ENCODE measurements around the gene CTNNB1.

CTNNB1 gene

GRCh38 chr3:41247055-41248004, 48.0 kb downstream of the CTNNB1 start:
- Histone ChIP-seq H3K27me3 (ENCODE audit: insufficient read depth, poor library complexity, severe bottlenecking) (no peaks in the 10 kb centered on the region), H3K4me3 (replicated peaks; ENCODE audit: insufficient read depth, low read length) (no peak overlapping the region), H3K27ac (replicated peaks) (no peak overlapping the region)
- no peak for TF ChIP-seq REST (IDR thresholded peaks at IDR 0.05; ENCODE audit: insufficient replicate concordance, low read depth)
- no peak for TF ChIP-seq CTCF (IDR thresholded peaks at IDR 0.05; ENCODE audit: insufficient read depth, low read length)
- no peak for TF ChIP-seq GABPA (IDR thresholded peaks at IDR 0.05; ENCODE audit: low read depth)
- no peak for TF ChIP-seq SPI1 (IDR thresholded peaks at IDR 0.05; ENCODE audit: borderline replicate concordance, low read depth)
- no peak for TF ChIP-seq POLR2AphosphoS5 (IDR thresholded peaks at IDR 0.05; ENCODE audit: low read depth)
- no peak for DNase-seq (ENCODE audit: low read depth in 1 of 2, low spot score in 1 of 2)

GRCh38 chr3:41248525-41248924, 49.2 kb downstream of the CTNNB1 start:
- no peak for TF ChIP-seq REST (IDR thresholded peaks at IDR 0.05; ENCODE audit: insufficient replicate concordance, low read depth)
- TF ChIP-seq SPI1 (IDR thresholded peaks at IDR 0.05; ENCODE audit: borderline replicate concordance, low read depth), result no peak
- no peak for TF ChIP-seq CTCF (IDR thresholded peaks at IDR 0.05; ENCODE audit: insufficient read depth, low read length)
- no peak for TF ChIP-seq GABPA (IDR thresholded peaks at IDR 0.05; ENCODE audit: low read depth)
- TF ChIP-seq POLR2AphosphoS5 (IDR thresholded peaks at IDR 0.05; ENCODE audit: low read depth), result no peak
- Histone ChIP-seq H3K4me3 (replicated peaks; ENCODE audit: insufficient read depth, low read length) (no peak overlapping the region), H3K27me3 (ENCODE audit: insufficient read depth, poor library complexity, severe bottlenecking) (no peaks in the 10 kb centered on the region), H3K27ac (replicated peaks) (no peak overlapping the region)
- DNase-seq (ENCODE audit: low read depth in 1 of 2, low spot score in 1 of 2), result no peak

- Histone ChIP-seq H3K27ac (replicated peaks) (no peak overlapping the region), H3K4me3 (replicated peaks; ENCODE audit: insufficient read depth, low read length) (no peak overlapping the region), H3K27me3 (ENCODE audit: insufficient read depth, poor library complexity, severe bottlenecking) (no peaks in the 10 kb centered on the region)
- no peak for DNase-seq (ENCODE audit: low read depth in 1 of 2, low spot score in 1 of 2)
- TF ChIP-seq GABPA (IDR thresholded peaks at IDR 0.05; ENCODE audit: low read depth) (no peak), POLR2AphosphoS5 (IDR thresholded peaks at IDR 0.05; ENCODE audit: low read depth) (no peak), REST (IDR thresholded peaks at IDR 0.05; ENCODE audit: insufficient replicate concordance, low read depth) (no peak), CTCF (IDR thresholded peaks at IDR 0.05; ENCODE audit: insufficient read depth, low read length) (no peak), SPI1 (IDR thresholded peaks at IDR 0.05; ENCODE audit: borderline replicate concordance, low read depth) (no peak)
Measured at GRCh38 chr3:41249318-41249717, 50.0 kb downstream of the CTNNB1 start.
